ENCODE data around the gene UBE2H.

UBE2H gene

DNA sequence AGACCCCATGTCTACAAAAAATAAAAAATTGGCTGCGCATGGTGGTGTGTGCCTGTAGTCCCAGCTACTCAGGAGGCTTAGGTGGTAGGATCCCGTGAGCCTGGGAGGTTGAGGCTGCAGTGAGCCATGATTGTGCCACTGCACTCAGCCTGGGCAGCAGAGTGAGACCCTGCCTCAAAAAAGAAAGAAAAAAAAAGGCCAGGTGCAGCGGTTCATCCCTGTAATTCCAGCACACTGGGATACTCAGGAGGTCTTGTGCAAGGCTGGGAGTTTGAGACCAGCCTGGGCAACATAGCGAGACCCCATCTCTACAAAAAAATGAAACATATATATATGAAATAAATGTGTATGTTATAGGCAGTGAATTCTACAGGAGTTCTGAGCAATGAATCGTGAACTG is 44.5 kb upstream of the UBE2H start:
- CTCF ChIA-PET, result interaction anchor here (0.6 to 1.2 kb wide), 2 partner anchors 17 to 172 kb away, joined by 3 read pairs; no protein-coding TSS in a partner anchor
- POLR2A ChIA-PET, result no interaction called here
- Histone ChIP-seq H3K27ac (ENCODE audit: extremely low read depth, low read depth, low read length) (no peak overlapping the region), H3K4me3 (ENCODE audit: low read depth, low read length) (no peak overlapping the region), H3K9me3 (ENCODE audit: control insufficient read depth, insufficient read depth, low read depth, low read length) (no peaks in the 10 kb centered on the region), H3K4me1 (ENCODE audit: control insufficient read depth, insufficient read depth, low read length) (no peaks in the 10 kb centered on the region), H3K36me3 (ENCODE audit: control insufficient read depth in 2 of 2, insufficient read depth in 1 of 2, low read length in 2 of 2) (no peaks in the 10 kb centered on the region)
- peak; percentile 75 for TF ChIP-seq ZNF121 (tag by site-specific recombination; IDR thresholded peaks at IDR 0.05)
- no peak for TF ChIP-seq ZNF600 (tag by site-specific recombination; IDR thresholded peaks at IDR 0.05)

DNA sequence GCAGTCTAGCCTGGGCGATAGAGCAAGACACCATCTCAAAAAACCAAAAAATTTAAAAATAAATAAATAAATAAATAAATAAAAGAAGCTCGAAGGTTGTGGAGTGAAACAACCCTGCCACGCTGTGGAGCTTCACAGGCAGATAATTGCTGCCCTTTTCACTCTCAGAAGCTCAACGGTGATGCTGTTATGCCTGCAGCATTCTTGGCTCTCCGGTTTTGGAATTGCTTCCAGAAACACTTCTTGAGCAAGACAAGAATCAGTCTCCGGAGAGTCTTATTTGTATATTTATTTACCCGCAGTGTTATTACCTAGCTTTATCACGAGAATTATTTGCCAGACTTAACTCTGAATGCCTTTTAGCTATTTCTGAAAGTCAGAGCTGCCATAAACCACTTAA is 40.5 kb upstream of the UBE2H start:
- TF ChIP-seq ZNF501 (tag by site-specific recombination; IDR thresholded peaks at IDR 0.05), result no peak
- Histone ChIP-seq H3K4me1 (ENCODE audit: control insufficient read depth, insufficient read depth, low read length) (no peaks in the 10 kb centered on the region), H3K9me3 (ENCODE audit: control insufficient read depth, insufficient read depth, low read depth, low read length) (no peaks in the 10 kb centered on the region), H3K27ac (ENCODE audit: extremely low read depth, low read depth, low read length) (no peak overlapping the region), H3K4me3 (ENCODE audit: low read depth, low read length) (no peak overlapping the region), H3K36me3 (ENCODE audit: control insufficient read depth in 2 of 2, insufficient read depth in 1 of 2, low read length in 2 of 2) (no peaks in the 10 kb centered on the region)
- CTCF ChIA-PET, result interaction anchor here (0.5 to 1.6 kb wide), 2 partner anchors 276 to 328 kb away, joined by 5 read pairs; no protein-coding TSS in a partner anchor
- POLR2A ChIA-PET, result no interaction called here

DNA sequence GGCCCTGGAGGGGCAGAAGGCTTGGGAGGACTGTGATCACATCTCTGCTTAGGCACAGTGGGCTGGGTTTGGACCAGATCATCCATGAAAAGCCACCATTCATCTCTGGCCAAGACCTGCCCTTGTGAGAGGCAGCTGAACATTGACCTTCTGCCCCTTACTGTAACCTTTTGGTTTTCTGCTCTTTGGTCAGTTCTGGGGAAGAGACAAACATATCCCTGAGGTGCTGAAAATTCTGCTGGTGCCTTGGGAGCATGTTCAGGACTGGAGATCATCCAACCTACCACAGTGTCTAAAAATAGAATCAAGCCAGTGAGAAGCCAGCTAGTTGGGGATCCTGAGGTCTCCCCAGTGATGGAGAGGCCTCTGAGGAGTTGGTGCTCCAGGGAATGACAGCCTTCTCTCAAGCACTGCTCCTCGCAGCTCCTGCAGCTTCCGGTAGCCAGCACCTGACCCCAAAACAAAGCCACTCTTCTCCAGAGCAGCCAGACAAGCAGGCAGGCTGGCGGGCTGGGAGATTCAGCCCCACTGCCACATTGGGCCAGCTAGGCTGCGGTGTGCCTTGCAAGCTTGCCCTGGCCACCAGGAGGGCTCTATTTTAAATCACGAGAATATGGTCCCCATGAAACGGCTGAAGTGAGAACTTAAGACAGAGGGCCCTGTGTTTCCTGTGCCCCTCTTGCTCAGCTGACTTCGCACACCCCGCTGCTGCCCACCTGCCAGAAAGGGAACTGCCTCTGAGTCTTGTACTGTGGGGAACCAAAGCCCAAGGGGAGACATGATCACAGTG is 37.8 kb upstream of the UBE2H start:
- TF ChIP-seq ZFHX2 (tag by site-specific recombination; conservative IDR thresholded peaks at IDR 0.05), result no peak
- TF ChIP-seq, protein P1, sequence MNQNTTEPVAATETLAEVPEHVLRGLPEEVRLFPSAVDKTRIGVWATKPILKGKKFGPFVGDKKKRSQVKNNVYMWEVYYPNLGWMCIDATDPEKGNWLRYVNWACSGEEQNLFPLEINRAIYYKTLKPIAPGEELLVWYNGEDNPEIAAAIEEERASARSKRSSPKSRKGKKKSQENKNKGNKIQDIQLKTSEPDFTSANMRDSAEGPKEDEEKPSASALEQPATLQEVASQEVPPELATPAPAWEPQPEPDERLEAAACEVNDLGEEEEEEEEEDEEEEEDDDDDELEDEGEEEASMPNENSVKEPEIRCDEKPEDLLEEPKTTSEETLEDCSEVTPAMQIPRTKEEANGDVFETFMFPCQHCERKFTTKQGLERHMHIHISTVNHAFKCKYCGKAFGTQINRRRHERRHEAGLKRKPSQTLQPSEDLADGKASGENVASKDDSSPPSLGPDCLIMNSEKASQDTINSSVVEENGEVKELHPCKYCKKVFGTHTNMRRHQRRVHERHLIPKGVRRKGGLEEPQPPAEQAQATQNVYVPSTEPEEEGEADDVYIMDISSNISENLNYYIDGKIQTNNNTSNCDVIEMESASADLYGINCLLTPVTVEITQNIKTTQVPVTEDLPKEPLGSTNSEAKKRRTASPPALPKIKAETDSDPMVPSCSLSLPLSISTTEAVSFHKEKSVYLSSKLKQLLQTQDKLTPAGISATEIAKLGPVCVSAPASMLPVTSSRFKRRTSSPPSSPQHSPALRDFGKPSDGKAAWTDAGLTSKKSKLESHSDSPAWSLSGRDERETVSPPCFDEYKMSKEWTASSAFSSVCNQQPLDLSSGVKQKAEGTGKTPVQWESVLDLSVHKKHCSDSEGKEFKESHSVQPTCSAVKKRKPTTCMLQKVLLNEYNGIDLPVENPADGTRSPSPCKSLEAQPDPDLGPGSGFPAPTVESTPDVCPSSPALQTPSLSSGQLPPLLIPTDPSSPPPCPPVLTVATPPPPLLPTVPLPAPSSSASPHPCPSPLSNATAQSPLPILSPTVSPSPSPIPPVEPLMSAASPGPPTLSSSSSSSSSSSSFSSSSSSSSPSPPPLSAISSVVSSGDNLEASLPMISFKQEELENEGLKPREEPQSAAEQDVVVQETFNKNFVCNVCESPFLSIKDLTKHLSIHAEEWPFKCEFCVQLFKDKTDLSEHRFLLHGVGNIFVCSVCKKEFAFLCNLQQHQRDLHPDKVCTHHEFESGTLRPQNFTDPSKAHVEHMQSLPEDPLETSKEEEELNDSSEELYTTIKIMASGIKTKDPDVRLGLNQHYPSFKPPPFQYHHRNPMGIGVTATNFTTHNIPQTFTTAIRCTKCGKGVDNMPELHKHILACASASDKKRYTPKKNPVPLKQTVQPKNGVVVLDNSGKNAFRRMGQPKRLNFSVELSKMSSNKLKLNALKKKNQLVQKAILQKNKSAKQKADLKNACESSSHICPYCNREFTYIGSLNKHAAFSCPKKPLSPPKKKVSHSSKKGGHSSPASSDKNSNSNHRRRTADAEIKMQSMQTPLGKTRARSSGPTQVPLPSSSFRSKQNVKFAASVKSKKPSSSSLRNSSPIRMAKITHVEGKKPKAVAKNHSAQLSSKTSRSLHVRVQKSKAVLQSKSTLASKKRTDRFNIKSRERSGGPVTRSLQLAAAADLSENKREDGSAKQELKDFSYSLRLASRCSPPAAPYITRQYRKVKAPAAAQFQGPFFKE (tag by site-specific recombination; IDR thresholded peaks at IDR 0.05; ENCODE audit: borderline replicate concordance), result no peak
- no peak for TF ChIP-seq OSR2 (tag by site-specific recombination; IDR thresholded peaks at IDR 0.05)
- TF ChIP-seq KLF1 (tag by site-specific recombination; IDR thresholded peaks at IDR 0.05), result no peak
- TF ChIP-seq SP7 (tag by site-specific recombination; IDR thresholded peaks at IDR 0.05), result no peak
- TF ChIP-seq ZNF416 (tag by site-specific recombination; IDR thresholded peaks at IDR 0.05), result no peak
- TF ChIP-seq ZBTB48 (tag by site-specific recombination; IDR thresholded peaks at IDR 0.05), result peak; percentile 53; the same call in 1 of the 2 replicates
- CTCF ChIA-PET, result no interaction called here
- no peaks in the 10 kb centered on the region for H3K36me3 ChIP-seq (ENCODE audit: control insufficient read depth in 2 of 2, insufficient read depth in 1 of 2, low read length in 2 of 2)
- H3K9me3 ChIP-seq (ENCODE audit: control insufficient read depth, insufficient read depth, low read depth, low read length), result no peaks in the 10 kb centered on the region
- H3K27ac ChIP-seq (ENCODE audit: extremely low read depth, low read depth, low read length), result no peak overlapping the region
- POLR2A ChIA-PET, result interaction anchor here (0.7 kb wide), 1 partner anchor 10 kb away, joined by 9 read pairs; no protein-coding TSS in a partner anchor
- no peak overlapping the region for H3K4me3 ChIP-seq (ENCODE audit: low read depth, low read length)
- no peaks in the 10 kb centered on the region for H3K4me1 ChIP-seq (ENCODE audit: control insufficient read depth, insufficient read depth, low read length)

DNA sequence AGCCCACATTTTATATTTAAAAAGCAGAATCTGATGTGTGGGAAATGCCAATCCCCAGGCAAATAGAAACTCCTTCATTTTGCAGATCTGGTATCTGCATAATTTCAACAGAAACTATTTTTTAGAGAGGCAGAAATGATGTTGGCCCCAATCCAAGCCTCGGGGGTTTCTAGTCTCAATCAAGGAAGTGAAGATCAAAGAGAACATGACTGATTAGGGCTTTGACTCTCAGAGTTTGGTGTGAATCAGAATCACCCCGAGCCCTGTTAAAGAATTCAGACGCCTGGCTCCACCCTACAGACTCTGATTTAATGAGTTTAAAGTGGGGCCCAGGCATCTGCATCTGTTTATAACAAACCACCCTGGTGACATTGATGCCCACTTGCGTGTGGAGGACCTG is 36.7 kb upstream of the UBE2H start:
- H3K27ac ChIP-seq (ENCODE audit: extremely low read depth, low read depth, low read length), result no peak overlapping the region
- H3K36me3 ChIP-seq (ENCODE audit: control insufficient read depth in 2 of 2, insufficient read depth in 1 of 2, low read length in 2 of 2), result no peaks in the 10 kb centered on the region
- ChIA-PET CTCF (interaction anchor here (0.6 kb wide), 1 partner anchor 174 kb away, joined by 5 read pairs; no protein-coding TSS in a partner anchor), POLR2A (no interaction called here)
- H3K4me1 ChIP-seq (ENCODE audit: control insufficient read depth, insufficient read depth, low read length), result no peaks in the 10 kb centered on the region
- H3K9me3 ChIP-seq (ENCODE audit: control insufficient read depth, insufficient read depth, low read depth, low read length), result no peaks in the 10 kb centered on the region
- no peak overlapping the region for H3K4me3 ChIP-seq (ENCODE audit: low read depth, low read length)
- TF ChIP-seq ZBTB20 (tag by site-specific recombination; IDR thresholded peaks at IDR 0.05) (0 out of 2 replicates have a peak, but pooled peaks have one; percentile 42), ZNF670 (tag by site-specific recombination; IDR thresholded peaks at IDR 0.05; ENCODE audit: low read depth) (no peak), ZBTB48 (tag by site-specific recombination; IDR thresholded peaks at IDR 0.05) (no peak), ZNF2 (tag by site-specific recombination; IDR thresholded peaks at IDR 0.05) (no peak), ZNF157 (tag by site-specific recombination; IDR thresholded peaks at IDR 0.05) (no peak), ZNF37A (tag by site-specific recombination; IDR thresholded peaks at IDR 0.05) (no peak), OVOL3 (tag by site-specific recombination; IDR thresholded peaks at IDR 0.05) (no peak), ZNF776 (tag by site-specific recombination; IDR thresholded peaks at IDR 0.05; ENCODE audit: borderline replicate concordance) (no peak), ZNF510 (tag by site-specific recombination; IDR thresholded peaks at IDR 0.05; ENCODE audit: insufficient replicate concordance) (no peak), MZF1 (tag by site-specific recombination; IDR thresholded peaks at IDR 0.05; ENCODE audit: borderline replicate concordance) (no peak)
- TF ChIP-seq, protein P2, sequence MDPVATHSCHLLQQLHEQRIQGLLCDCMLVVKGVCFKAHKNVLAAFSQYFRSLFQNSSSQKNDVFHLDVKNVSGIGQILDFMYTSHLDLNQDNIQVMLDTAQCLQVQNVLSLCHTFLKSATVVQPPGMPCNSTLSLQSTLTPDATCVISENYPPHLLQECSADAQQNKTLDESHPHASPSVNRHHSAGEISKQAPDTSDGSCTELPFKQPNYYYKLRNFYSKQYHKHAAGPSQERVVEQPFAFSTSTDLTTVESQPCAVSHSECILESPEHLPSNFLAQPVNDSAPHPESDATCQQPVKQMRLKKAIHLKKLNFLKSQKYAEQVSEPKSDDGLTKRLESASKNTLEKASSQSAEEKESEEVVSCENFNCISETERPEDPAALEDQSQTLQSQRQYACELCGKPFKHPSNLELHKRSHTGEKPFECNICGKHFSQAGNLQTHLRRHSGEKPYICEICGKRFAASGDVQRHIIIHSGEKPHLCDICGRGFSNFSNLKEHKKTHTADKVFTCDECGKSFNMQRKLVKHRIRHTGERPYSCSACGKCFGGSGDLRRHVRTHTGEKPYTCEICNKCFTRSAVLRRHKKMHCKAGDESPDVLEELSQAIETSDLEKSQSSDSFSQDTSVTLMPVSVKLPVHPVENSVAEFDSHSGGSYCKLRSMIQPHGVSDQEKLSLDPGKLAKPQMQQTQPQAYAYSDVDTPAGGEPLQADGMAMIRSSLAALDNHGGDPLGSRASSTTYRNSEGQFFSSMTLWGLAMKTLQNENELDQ (tag by site-specific recombination; IDR thresholded peaks at IDR 0.05; ENCODE audit: low read depth), result no peak

Measured in HEK293 (cell line).